ENCODE data around the gene CCDC174. TPM values are rescaled to one million over a fixed set of nuclear protein-coding genes. Genes with fewer than 3 reads are reported as not detected.

CCDC174 gene
- total and polyA plus RNA-seq, 2 experiments from 2014 or later: 8.4 to 22.1 TPM

DNA sequence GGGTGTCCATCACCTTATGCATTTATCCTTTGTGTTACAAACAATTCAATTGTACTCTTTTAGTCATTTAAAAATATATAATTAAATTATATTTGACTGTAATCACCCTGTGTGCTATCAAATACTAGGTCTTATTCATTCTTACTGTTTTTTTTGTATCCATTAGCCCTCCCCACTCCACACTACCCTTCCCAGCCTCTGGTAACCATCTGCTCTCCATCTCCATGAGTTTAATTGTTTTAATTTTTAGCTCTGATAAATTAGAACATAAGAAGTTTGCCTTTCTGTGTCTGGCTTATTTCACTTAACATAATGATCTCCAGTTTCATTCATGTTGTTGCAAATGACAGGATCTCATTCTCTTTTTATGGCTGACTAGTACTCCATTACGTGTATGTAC lies 40.2 kb downstream of the CCDC174 start:
- Histone ChIP-seq H3K27ac (no peak overlapping the region), H3K36me3 (ENCODE audit: low read depth) (no peaks in the 10 kb centered on the region), H3K4me1 (ENCODE audit: insufficient read depth) (no peaks in the 10 kb centered on the region), H3K9me2 (ENCODE audit: insufficient read depth) (no peaks in the 10 kb centered on the region), H3K4me3 (no peak overlapping the region), H3K9me3 (ENCODE audit: low read depth) (no peaks in the 10 kb centered on the region), H3F3A (ENCODE audit: insufficient read depth) (no peaks in the 10 kb centered on the region), H3K27me3 (replicated peaks; ENCODE audit: insufficient read depth) (peaks cover 10% of the 10 kb centered on the region), H4K20me1 (ENCODE audit: insufficient read depth) (no peaks in the 10 kb centered on the region), H3K79me2 (ENCODE audit: insufficient read depth) (no peaks in the 10 kb centered on the region), H3K9ac (no peak overlapping the region), H3K4me2 (ENCODE audit: unreplicated experiment) (no peak overlapping the region), H2AFZ (no peak overlapping the region)
- 36 to 44% methylated on average over 1 of the region's 1 CpG for WGBS, 2 experiments (ENCODE audit: low coverage in 1 of 2, low lambda C conversion rate in 2 of 2, missing lambda C conversion rate in 2 of 2)
- TF ChIP-seq EZH2 (IDR thresholded peaks at IDR 0.05; ENCODE audit: insufficient read depth, poor library complexity, severe bottlenecking) (no peak), EZH2phosphoT487 (IDR thresholded peaks at IDR 0.05; ENCODE audit: insufficient read depth, low read depth) (no peak)
- in situ Hi-C loops (cut with MboI): no loop called here
- no peak for DNase-seq

DNA sequence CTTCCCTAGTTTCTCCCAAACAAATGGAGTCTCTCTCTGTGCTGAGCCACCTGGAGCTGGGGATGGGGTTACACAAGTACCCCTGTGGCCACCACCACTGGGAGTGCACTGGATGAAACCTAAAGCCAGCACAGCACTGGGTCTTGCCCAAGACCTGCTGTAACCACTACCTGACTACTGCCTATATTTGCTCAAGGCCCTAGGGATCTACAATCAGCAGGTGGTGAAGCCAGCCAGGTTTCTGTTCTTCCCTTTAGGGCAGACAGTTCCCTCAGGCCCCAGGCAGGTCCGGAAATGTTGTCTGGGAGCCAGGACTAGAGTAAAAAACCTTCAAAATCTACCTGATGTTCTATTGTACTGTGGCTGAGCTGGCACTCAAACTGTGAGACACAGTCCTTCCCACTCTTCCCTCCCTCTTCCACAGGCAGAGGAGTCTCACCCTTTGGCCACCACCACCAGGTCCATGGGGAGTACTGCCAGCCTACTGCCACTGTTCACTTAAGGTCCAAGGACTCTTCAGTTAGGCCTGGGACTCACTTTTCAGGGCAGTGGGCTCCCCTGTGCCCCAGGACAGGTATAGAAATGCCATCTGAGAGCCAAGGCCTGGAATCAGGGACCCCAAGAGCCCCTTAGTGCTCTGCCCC lies 47.2 kb downstream of the CCDC174 start:
- H3K9ac ChIP-seq: no peak overlapping the region
- no peaks in the 10 kb centered on the region for H3K9me2 ChIP-seq (ENCODE audit: insufficient read depth)
- no peaks in the 10 kb centered on the region for H3K9me3 ChIP-seq (ENCODE audit: low read depth)
- TF ChIP-seq EZH2 (IDR thresholded peaks at IDR 0.05; ENCODE audit: insufficient read depth, poor library complexity, severe bottlenecking): no peak
- no peak for TF ChIP-seq EZH2phosphoT487 (IDR thresholded peaks at IDR 0.05; ENCODE audit: insufficient read depth, low read depth)
- no peaks in the 10 kb centered on the region for H3K79me2 ChIP-seq (ENCODE audit: insufficient read depth)
- H3K4me1 ChIP-seq (ENCODE audit: insufficient read depth): no peaks in the 10 kb centered on the region
- no peak overlapping the region for H3K4me2 ChIP-seq (ENCODE audit: unreplicated experiment)
- no peak overlapping the region for H3K4me3 ChIP-seq
- H3F3A ChIP-seq (ENCODE audit: insufficient read depth): no peaks in the 10 kb centered on the region
- 57 to 76% methylated on average over 1 of the region's 1 CpG for WGBS, 2 experiments (ENCODE audit: low coverage in 1 of 2, low lambda C conversion rate in 2 of 2, missing lambda C conversion rate in 2 of 2)
- H4K20me1 ChIP-seq (ENCODE audit: insufficient read depth): no peaks in the 10 kb centered on the region
- H3K27ac ChIP-seq: no peak overlapping the region
- H3K36me3 ChIP-seq (ENCODE audit: low read depth): no peaks in the 10 kb centered on the region
- no peak for DNase-seq
- no peak overlapping the region for H2AFZ ChIP-seq
- H3K27me3 ChIP-seq (replicated peaks; ENCODE audit: insufficient read depth): no peaks in the 10 kb centered on the region
- in situ Hi-C loops (cut with MboI): no loop called here

DNA sequence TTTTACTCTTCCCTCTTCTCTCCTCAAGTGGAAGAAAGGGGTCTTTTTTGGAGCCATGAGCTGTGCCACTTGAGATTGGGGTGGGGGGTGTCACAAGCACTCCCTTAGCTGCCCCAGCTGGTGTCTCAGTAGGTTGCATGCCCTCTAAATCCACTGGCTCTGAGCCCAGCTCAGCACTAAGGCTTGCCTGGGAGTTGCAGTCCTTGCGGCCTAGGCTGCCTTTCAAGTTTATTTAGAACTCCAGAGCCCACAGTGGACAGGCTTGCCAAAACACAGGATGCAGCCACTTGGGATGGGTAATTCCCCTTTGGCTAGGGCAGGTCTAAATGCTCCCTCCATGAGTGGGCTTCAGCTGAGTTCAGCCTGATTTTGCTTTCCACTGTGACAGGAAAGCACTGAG lies 48.1 kb downstream of the CCDC174 start:
- H3K9me3 ChIP-seq (ENCODE audit: low read depth): no peaks in the 10 kb centered on the region
- no peaks in the 10 kb centered on the region for H3K79me2 ChIP-seq (ENCODE audit: insufficient read depth)
- WGBS, 2 experiments (ENCODE audit: low coverage in 1 of 2, low lambda C conversion rate in 2 of 2, missing lambda C conversion rate in 2 of 2): 70 to 89% methylated on average over 1 of the region's 1 CpG
- H3K4me2 ChIP-seq (ENCODE audit: unreplicated experiment): no peak overlapping the region
- no peaks in the 10 kb centered on the region for H3F3A ChIP-seq (ENCODE audit: insufficient read depth)
- H2AFZ ChIP-seq: no peak overlapping the region
- no peak overlapping the region for H3K27ac ChIP-seq
- no peak overlapping the region for H3K9ac ChIP-seq
- H4K20me1 ChIP-seq (ENCODE audit: insufficient read depth): no peaks in the 10 kb centered on the region
- in situ Hi-C loops (cut with MboI): no loop called here
- H3K4me3 ChIP-seq: no peak overlapping the region
- no peaks in the 10 kb centered on the region for H3K27me3 ChIP-seq (replicated peaks; ENCODE audit: insufficient read depth)
- no peak for DNase-seq
- no peaks in the 10 kb centered on the region for H3K36me3 ChIP-seq (ENCODE audit: low read depth)
- H3K4me1 ChIP-seq (ENCODE audit: insufficient read depth): no peaks in the 10 kb centered on the region
- H3K9me2 ChIP-seq (ENCODE audit: insufficient read depth): no peaks in the 10 kb centered on the region
- no peak for TF ChIP-seq EZH2 (IDR thresholded peaks at IDR 0.05; ENCODE audit: insufficient read depth, poor library complexity, severe bottlenecking)
- no peak for TF ChIP-seq EZH2phosphoT487 (IDR thresholded peaks at IDR 0.05; ENCODE audit: insufficient read depth, low read depth)

- DNase-seq: no peak
- no peak for TF ChIP-seq EZH2 (IDR thresholded peaks at IDR 0.05; ENCODE audit: insufficient read depth, poor library complexity, severe bottlenecking)
- TF ChIP-seq EZH2phosphoT487 (IDR thresholded peaks at IDR 0.05; ENCODE audit: insufficient read depth, low read depth): no peak
- Histone ChIP-seq H3K9ac (no peak overlapping the region), H3K4me2 (ENCODE audit: unreplicated experiment) (no peak overlapping the region), H3K9me3 (ENCODE audit: low read depth) (no peaks in the 10 kb centered on the region), H3F3A (ENCODE audit: insufficient read depth) (no peaks in the 10 kb centered on the region), H3K27me3 (replicated peaks; ENCODE audit: insufficient read depth) (no peaks in the 10 kb centered on the region), H3K36me3 (ENCODE audit: low read depth) (no peaks in the 10 kb centered on the region), H3K27ac (no peak overlapping the region), H2AFZ (no peak overlapping the region), H3K4me3 (no peak overlapping the region), H3K79me2 (ENCODE audit: insufficient read depth) (no peaks in the 10 kb centered on the region), H3K9me2 (ENCODE audit: insufficient read depth) (no peaks in the 10 kb centered on the region), H3K4me1 (ENCODE audit: insufficient read depth) (no peaks in the 10 kb centered on the region), H4K20me1 (ENCODE audit: insufficient read depth) (no peaks in the 10 kb centered on the region)
- in situ Hi-C loops (cut with MboI): no loop called here
- WGBS, 2 experiments (ENCODE audit: low coverage in 1 of 2, low lambda C conversion rate in 2 of 2, missing lambda C conversion rate in 2 of 2): 59 to 64% methylated on average over 3 of the region's 3 CpGs
These were observed 49.3 kb downstream of the CCDC174 start for GRCh38 chr3:14700891-14701290.

Data from GM23248 (cell line).